H1 (cell line): ENCODE measurements around the gene BTNL2. TPM values are rescaled to one million over a fixed set of nuclear protein-coding genes. Genes with fewer than 3 reads are reported as not detected.

ENCODE experiments used
- CREB1 ChIP-seq: IDR thresholded peaks from 2 replicates; pipeline ENCODE4 v1.6.1; 2012; ENCODE audit warnings: inconsistent platforms
- polyA plus RNA-seq, 7 experiments: library from polyadenylated mRNA; depleted of rRNA in 3 of 7; stranded (reverse) in 5 of 7; unstranded in 2 of 7; fragments of >200 nt in 5 of 7; fragments of 200-250 nt in 2 of 7; gene quantifications; 1 replicate in 5 of 7; 2 replicates in 1 of 7; 4 replicates in 1 of 7; pipeline versions ENCODE4 v1.2.1 to v1.2.3, GENCODE V29; 2011 to 2013; ENCODE audit warnings: missing spikeins in 2 of 7, mixed read lengths in 2 of 7
- total RNA-seq: library from RNA; stranded (reverse); fragmentation: NEBNext Ultra II Directional; extraction: Animal tissue kit (Norgen Biotek cat#: 25700); gene quantifications from 2 replicates; pipeline ENCODE4 v1.2.1, GENCODE V29; 2021

The BTNL2 gene
- total and polyA plus RNA-seq, 2 of the 8 experiments (the other 6 are each of a cell fraction or from before 2014, with no cell fraction given) = not detected

GRCh38 chr6:32442977-32443552 lies 36.1 kb upstream of the BTNL2 start (continued):
- no peak for TF ChIP-seq CREB1
